KOPT-K1 (cell line): ENCODE data around the gene NEK11.

Experiments
- H3K27ac ChIP-seq: fragments of 200-600 bp; sonication (generic); 2 replicates; pipeline ENCODE4 v1.5.1; 2016; ENCODE audit warnings: antibody characterized with exemption, mild to moderate bottlenecking, low read depth, low read length; ENCODE audit not compliant: poor library complexity, severe bottlenecking
- H3K36me3 ChIP-seq: fragments of 200-600 bp; sonication (generic); 2 replicates; pipeline ENCODE4 v1.5.1; 2017; ENCODE audit warnings: antibody characterized with exemption, mild to moderate bottlenecking, low read length, moderate library complexity; ENCODE audit not compliant: insufficient read depth
- H3K9me3 ChIP-seq: fragments of 200-600 bp; sonication (generic); 2 replicates; pipeline ENCODE4 v1.5.1; 2017; ENCODE audit warnings: antibody characterized with exemption, low read length, mild to moderate bottlenecking; ENCODE audit not compliant: insufficient read depth, poor library complexity, severe bottlenecking

The NEK11 gene

DNA sequence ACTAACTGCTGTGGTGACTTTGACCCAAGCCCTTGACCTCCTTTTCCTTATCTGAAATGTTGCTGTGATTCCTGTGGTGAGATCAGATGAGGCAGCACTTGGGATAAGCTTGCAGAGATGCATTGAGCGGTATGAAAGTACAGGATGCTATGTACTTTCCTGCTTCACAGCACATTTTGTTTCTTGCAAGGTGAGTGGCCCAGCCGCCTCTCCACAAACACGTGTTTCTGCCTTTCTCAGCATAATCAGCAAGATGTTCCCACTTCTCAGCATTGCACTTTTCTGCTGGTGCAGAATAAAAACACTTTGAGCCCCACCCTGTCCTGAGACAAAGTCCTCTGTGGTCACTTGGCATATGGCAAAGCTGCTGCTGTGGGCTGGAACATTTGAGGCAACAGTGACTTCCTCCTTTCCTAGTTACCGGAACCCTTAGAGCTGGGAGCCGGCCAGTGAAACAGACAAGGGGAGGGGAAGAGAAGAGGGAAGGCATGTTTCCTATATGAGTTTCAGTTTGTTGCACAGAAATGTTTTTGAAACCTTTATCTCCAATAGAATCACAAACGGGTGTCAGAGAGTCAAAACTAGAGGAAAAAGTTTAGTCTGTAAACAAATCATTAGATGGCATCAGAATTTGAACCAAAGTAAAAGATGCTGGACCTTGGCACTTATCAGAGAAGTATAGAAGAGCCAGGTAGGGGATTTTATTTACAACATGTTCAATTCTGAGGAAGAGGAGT is 359.9 kb downstream of the NEK11 start:
- Histone ChIP-seq H3K36me3 (no peaks in the 10 kb centered on the region), H3K27ac (no peak overlapping the region), H3K9me3 (no peaks in the 10 kb centered on the region)

DNA sequence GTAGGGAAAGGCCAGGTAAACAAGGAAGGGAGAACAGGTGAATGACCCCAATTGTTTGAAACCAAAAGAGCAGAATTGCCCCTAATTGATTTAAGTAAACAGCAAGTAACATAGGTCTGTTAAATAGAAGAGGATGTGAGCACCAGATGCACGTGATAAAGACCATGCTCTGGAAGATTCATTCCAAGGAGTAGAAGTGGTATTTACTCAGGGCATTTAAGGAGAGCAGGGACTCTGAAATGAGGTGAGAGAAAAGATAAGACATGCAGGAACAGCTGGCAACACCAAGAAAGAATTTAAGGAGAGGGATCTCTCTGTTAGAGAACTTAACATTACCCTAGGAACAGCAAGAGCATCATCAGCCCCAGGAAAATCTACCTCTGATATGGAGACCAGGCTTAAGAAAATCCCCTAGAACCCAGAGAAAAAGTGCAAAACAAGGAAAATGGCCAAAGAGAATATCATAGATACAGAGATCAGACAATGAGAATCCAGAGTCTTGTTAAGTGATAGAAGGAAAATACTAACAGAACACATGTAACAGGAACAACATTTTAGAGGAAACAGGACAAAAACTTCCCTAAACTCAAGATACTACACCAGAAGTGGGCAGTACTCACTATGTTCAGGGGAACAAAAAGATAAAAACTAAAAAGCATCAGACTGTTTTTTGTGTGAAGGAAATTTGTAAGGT is 361.3 kb downstream of the NEK11 start:
- Histone ChIP-seq H3K27ac (no peak overlapping the region), H3K36me3 (no peaks in the 10 kb centered on the region), H3K9me3 (no peaks in the 10 kb centered on the region)

DNA sequence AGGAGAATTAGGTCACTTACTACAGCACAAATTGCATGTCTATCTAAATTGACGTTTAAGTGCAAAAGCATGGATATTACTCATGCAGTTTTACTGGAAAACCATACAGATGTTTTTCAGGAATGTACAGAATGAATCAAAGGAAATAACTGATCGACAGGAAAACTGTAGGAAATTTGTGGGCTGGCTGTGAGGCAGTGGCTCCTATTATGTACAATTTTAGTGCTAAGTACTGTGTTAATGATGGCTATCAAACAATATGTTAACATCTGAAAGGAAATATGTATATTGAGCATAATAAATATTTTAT is 361.8 kb downstream of the NEK11 start:
- Histone ChIP-seq H3K9me3 (no peaks in the 10 kb centered on the region), H3K36me3 (no peaks in the 10 kb centered on the region), H3K27ac (no peak overlapping the region)

DNA sequence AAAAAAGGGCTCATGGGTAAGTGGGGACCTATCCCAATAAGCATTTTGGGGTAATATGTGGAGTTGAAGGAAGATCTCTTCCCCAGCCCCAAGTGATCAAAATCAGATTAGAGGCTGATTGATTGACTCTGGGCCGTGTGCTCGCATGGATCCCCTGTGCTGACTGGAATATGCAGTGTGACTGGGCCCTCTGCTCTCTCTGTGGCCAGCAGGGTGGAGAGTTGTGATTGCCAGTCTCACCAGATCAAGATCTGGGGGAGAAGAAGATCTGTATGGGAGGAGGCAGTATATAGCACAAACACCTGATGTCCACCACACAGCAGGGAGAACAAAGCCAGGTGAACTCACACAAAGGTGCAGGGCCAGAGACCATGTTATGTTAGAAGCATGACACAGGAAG is 363.7 kb downstream of the NEK11 start:
- Histone ChIP-seq H3K36me3 (no peaks in the 10 kb centered on the region), H3K27ac (no peak overlapping the region), H3K9me3 (no peaks in the 10 kb centered on the region)

DNA sequence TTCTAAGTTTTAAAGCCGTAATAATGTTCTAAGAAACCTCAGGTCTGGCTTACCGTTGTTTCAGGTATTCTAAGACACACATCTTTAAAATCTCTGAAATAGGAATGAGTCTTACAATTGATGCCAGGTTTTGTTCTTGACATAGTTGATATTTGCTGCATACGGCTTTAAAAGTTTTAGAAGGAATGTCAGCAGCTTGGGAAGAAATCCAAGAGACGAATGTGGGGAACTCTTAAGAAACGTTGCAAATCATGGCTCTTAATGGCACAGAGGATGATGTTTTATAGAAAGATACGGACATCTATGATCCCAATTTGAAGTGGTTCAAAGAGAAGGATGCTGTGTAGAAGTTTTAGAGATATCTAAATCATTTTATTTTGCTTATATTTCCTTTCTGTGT is 366.4 kb downstream of the NEK11 start:
- H3K9me3 ChIP-seq, result no peaks in the 10 kb centered on the region
- H3K36me3 ChIP-seq, result no peaks in the 10 kb centered on the region

DNA sequence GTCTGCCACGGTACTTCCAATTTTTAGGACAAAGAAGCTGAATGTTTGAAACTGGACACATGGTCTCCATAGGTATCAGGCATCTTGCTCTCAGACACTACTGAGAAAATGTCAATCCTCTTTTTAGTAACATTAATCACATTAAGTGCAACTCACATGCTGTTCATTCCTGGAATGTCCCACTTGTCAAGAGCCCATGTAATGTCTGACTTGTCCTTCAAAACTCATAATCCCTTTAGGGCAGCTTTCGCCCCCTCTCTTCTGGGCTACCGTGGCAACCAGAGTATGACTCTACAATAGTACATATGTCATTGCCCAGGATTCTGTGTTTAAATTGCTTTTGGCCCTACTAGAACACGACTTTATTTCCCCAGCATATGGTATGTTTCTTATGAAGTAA is 367.2 kb downstream of the NEK11 start:
- Histone ChIP-seq H3K27ac (no peak overlapping the region), H3K9me3 (no peaks in the 10 kb centered on the region), H3K36me3 (no peaks in the 10 kb centered on the region)

More for the DNA sequence above, 366.4 kb downstream of the NEK11 start:
- H3K27ac ChIP-seq, result no peak overlapping the region

DNA sequence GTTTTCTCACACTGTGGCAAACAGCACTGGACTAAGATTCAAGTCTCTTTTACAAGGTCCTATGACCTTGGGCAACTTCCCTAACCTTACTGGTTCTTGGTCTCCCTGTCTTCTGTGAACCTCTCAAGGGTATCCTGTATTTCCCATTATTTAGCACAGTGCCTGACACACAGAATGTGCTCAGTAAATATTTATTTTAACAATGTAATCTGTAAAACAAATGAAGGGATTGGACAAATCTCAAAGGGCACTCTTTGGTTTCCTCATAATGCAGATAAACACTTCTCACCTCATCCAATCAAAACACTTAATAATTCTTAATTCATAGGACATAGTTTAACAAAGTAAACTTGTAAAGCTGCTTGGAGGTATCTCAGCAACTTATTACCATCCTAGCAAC is 367.7 kb downstream of the NEK11 start:
- no peak overlapping the region for H3K27ac ChIP-seq
- no peaks in the 10 kb centered on the region for H3K9me3 ChIP-seq
- H3K36me3 ChIP-seq, result no peaks in the 10 kb centered on the region

DNA sequence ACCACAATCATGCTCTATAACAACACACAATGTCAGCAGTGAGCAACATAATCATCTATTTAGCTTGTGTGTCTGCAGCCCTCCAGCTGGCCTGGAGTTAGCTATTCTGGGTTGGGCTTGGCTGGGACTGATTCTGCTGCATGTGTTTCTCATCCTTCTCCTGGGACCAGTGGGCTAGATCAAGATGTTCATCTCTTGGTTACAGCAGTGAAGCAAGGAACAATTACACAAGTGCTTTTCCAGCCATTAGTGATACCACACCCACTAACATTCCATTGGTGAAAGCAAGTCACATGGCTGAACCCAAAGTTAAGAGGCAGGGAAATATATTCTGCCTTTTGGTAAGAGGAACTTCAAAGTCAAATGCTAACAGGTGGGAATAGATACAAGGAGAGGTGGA is 369.5 kb downstream of the NEK11 start:
- Histone ChIP-seq H3K27ac (no peak overlapping the region), H3K36me3 (no peaks in the 10 kb centered on the region), H3K9me3 (no peaks in the 10 kb centered on the region)

DNA sequence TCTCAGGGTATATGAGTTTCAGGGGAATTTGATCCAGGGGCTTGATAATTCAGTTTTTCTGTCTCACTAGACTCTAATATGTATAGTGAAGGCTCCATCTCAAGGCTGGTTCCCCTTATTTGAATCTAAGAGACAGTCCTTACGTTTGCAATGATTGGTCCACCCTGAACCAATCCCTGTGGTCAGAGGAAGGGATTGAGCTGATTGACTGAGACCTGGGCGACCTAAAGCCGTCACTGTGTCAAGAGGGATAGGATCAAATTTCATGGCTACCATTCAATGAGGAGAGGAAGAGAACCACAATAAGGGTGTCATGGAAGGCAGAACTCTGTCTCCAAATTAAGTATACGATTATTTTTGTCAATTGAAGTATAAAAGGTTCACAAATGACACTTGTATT is 371.2 kb downstream of the NEK11 start:
- Histone ChIP-seq H3K9me3 (no peaks in the 10 kb centered on the region), H3K36me3 (no peaks in the 10 kb centered on the region), H3K27ac (no peak overlapping the region)
